HG03565 (cell line): Measurements from ENCODE around the gene GBF1.

Experiments used
- ATAC-seq: cut with Tn5 transposase; IDR thresholded peaks from one replicate; pipeline ENCODE4 v1.9.1; 2021; ENCODE audit warnings: mild to moderate bottlenecking, moderate library complexity; ENCODE audit not compliant: unreplicated experiment

GBF1 gene

GRCh38 chr10:102262744-102263370 is 17.5 kb downstream of the GBF1 start:
- ATAC-seq: no peak

GRCh38 chr10:102264371-102264770 is 19.0 kb downstream of the GBF1 start:
- ATAC-seq: no peak

DNA sequence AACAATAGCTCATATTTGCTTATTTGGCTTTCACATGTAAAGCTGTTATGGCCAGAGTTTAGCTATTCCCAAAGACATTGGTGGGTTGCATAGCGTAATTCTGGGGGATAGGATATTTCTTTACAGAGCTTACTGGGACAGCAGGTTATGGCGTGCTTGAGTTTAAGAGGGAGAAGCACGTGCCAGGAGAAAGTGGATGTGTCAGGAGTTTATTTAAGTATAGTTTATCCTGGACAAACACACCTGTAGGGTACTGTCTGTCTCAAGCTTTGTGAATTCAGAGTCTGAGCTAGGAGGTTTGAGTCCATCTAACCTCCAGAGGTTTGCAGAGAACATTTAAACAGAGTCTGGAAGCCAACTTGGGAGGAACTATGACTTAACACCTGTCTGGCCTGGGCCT is 21.3 kb downstream of the GBF1 start:
- no peak for ATAC-seq

- ATAC-seq: no peak
Measured at GRCh38 chr10:102267748-102268147, 22.4 kb downstream of the GBF1 start.

- no peak for ATAC-seq
Measured at GRCh38 chr10:102268375-102268888, 23.1 kb downstream of the GBF1 start.

DNA sequence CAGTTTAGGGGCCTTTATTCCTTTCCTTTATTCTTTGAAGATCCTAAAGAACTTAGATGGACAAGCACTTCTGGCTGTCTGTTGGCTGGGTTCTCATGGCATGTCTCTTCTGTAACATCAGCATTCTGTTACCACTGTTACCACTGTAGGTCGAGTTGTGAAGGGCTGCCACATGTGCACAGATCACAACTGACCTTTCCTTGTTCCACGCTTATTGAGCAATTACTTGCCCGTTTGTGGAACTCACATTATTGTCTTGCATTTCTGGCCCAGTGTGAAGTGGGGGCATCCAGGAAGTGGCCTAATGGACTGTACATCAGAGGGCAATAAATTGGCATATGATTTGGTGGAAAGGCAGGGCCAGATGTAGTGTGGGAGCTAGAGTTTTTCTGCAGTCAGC is 23.7 kb downstream of the GBF1 start:
- no peak for ATAC-seq

GRCh38 chr10:102274062-102274461 is 28.7 kb downstream of the GBF1 start:
- no peak for ATAC-seq

GRCh38 chr10:102275343-102275742 is 30.0 kb downstream of the GBF1 start:
- no peak for ATAC-seq

- ATAC-seq: no peak
Measured at GRCh38 chr10:102279104-102279503, 33.8 kb downstream of the GBF1 start.

DNA sequence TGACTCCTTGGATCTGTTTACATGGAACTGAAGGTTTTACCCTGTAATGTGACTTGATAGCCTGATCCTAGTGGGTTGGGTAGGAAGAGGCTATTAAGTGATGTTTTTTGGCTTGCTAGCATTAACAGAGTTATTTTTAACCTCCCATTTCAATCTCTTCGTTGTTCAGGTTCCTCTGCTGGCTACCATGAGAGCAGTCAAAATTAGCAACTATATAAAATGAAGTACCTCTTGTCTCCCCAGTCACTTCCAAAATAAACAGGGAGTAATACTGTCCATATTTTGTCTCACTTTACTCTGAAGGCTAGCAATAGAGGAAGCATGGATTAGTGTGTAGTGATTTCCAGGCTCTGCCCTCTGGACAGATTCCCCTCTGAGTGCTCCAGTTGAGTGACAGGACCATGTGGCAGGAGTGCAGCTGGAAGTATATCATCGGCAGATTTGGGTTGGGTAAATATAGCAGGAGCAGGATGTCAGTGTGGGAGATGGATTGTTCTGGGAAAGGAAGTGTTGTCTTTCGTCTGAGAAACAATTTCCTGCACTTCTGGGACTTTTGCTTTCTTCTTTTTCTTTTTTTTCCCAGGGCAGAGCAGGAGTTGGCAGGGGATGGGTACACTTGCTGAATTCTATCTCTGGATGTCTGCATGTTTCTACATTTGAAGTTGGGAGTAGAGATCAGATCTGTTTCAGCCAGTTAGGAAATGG is 35.2 kb downstream of the GBF1 start:
- ATAC-seq: no peak

DNA sequence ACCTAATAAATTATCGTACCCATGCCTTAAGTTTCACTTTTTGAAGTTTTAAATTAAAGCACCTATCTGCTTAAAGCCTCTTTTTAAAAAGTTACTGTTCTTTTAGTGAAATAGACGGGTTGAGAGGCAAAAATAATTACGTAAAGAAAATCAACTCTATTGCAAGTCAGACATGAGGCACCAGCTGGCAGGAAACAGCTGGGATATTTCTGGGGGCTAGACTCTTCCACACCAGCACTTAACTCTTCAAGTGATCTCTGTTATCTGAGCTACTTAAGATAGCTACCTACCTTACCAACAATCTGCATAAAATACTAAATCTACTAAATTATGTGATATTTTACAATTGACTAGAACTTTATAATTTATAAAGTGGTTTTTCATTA is 35.8 kb downstream of the GBF1 start:
- no peak for ATAC-seq

- no peak for ATAC-seq
Measured at GRCh38 chr10:102283488-102283887, 38.2 kb downstream of the GBF1 start.

DNA sequence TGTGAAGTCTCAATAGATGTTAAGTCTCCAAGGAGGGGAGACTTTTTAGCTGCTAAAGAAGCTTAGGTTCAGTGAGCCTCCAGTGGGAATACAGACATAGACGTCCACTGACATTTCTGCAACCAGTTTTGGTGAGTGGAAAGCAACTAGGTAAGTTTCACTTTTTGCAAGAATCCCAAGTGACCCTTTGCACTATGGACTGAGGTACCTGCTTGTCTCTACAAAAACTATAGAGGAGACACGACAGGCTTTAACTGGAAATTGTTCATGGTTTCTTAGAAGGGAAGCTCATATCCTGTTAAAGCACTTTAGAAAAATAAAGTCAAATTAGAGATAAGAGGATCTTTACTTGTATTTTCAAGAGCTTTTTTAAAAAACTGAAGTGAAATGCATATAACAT is 38.6 kb downstream of the GBF1 start:
- no peak for ATAC-seq

DNA sequence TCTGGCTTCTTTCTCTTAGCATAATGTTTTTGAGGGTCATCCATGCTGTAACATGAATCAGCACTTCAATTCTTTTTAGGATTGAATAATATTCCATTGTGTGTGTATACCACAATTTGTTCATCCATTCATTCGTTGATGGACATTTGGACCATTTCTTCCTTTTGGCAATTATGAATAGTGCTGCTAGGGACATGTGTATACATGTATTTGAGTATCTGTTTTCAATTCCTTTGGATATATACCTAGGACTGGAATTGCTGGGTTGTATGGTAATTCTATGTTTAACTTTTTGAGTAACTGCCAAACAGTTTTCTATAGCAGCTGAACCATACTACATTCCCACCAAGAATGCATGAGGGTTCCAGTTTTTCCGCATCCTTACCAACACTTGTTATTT is 39.2 kb downstream of the GBF1 start:
- no peak for ATAC-seq

DNA sequence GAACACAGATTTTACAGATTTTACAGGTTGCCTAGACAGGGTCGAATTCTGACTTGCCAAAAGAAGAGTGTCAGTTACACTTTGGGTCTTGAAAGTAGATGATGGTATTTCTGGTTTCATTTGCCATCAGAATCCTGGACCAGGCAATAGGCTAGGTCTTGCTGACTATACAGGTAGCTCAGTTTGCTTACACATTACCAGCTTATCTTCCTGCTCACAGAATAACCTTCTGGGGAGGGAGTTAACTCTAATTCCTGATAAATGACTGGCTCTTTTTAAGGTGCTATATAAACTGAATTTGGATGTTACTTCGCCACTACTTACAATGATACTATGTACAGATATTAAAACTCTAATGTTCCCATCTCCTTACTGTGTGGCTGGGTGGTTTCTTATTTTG is 39.8 kb downstream of the GBF1 start:
- ATAC-seq: no peak

GRCh38 chr10:102286216-102286615 is 40.9 kb downstream of the GBF1 start:
- ATAC-seq: no peak

DNA sequence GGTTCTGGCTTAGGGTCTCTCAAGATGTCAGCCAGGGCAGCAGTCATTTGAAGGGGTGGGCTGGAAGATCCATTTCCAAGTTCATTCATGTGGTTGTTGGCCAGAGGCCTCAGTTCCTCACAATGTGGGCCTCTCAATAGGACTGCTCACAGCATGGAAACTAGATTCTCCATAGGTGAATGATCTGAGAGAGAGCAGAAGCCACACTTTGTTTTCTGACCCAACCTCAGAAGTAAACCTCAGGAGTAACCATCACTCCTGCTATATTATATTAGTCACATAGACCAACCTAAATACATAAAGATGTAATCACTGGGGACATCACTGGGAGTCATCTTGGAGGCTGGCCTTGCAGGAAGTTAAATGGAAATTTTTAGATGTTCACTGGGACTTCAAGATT is 42.2 kb downstream of the GBF1 start:
- no peak for ATAC-seq

DNA sequence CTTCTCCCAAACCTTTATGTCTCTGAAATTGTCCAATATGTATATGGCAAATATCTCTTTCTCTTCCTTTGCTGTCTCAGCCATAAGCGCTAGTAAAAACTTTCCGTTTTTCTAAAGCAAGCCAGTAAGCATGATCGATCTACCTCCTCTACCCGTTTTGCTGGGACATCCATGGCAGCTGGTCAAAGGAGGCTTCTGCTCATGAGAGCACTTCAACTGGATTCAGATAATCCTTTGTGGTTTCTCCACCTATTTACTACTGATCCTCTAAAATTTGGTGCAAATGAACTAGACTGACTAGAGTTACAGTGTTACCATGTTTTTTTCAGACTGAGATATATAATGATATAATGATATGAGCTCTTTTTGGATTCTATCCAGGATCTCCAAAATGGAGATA is 42.7 kb downstream of the GBF1 start:
- no peak for ATAC-seq

DNA sequence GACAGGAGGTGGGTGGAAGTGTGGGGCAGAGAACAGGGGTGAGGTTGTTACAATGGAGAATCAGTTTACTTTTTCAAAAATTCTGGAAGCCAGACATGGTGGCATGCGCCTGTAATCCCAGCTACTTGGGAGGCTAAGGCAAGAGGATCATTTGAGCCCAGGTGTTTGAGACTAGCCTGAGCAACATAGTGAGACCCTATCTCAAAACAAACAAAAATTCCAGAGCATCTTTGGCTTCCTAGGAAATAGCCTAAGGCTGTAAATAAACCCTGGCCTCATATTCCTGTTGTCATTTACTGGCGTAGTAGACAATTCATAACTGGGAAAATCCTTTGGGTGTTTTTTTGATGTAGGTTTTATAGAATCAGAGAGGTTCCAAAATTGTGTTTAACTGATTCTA is 44.0 kb downstream of the GBF1 start:
- ATAC-seq: no peak

DNA sequence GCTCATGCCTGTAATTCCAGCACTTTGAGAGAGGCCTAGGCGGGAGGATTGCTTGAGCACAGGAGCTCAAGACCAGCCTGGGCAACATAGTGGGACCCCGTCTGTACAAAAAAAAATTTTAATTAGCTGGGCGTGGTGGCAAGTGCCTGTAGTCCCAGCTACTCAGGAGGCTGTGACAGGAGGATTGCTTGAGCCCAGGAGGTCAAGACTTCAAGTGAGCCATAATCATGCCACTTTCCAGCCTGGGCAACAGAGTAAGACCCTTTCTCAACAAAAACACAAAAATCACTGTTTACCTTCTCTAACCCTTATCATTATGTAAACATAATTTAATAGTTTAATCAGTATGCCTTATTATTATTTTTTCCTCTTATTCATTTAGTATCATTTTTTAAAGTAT is 44.5 kb downstream of the GBF1 start:
- no peak for ATAC-seq

GRCh38 chr10:102291221-102291905 is 46.0 kb downstream of the GBF1 start:
- no peak for ATAC-seq

- no peak for ATAC-seq
Measured at GRCh38 chr10:102297101-102297500, 51.8 kb downstream of the GBF1 start.
